ENCODE results near the gene TANGO6. TPM values are rescaled to one million over a fixed set of nuclear protein-coding genes. Genes with fewer than 3 reads are reported as not detected.

TANGO6 gene
- total and polyA plus RNA-seq, 3 experiments from 2014 or later: 19.5 to 30.3 (median 28.9) TPM

- Histone ChIP-seq H3K9me3 (ENCODE audit: low read length) (no peaks in the 10 kb centered on the region), H3K27ac (ENCODE audit: low read depth, low read length) (no peak overlapping the region), H3K4me3 (ENCODE audit: low read length) (no peak overlapping the region), H3K4me1 (ENCODE audit: insufficient read depth, low read length) (no peaks in the 10 kb centered on the region), H3K27me3 (ENCODE audit: insufficient read depth, low read length, poor library complexity, severe bottlenecking) (no peaks in the 10 kb centered on the region), H3K36me3 (ENCODE audit: insufficient read depth, low read length) (peaks cover 21% of the 10 kb centered on the region)
- no peak for DNase-seq
- Mint-ChIP-seq H3K9me3 (no peaks in the 10 kb centered on the region), H3K4me1 (no peaks in the 10 kb centered on the region), H3K36me3 (peaks cover 17 to 56% (median 17%) of the 10 kb centered on the region in 3 donors), H3K4me3 (no peak overlapping the region), H3K27me3 (no peaks in the 10 kb centered on the region), H3K27ac (peak overlapping the region in 1 of 8 donors; percentile 36)
- POLR2A ChIA-PET: no interaction called here
- CTCF ChIA-PET: interaction anchor here (1.7 kb wide), 1 partner anchor 30 kb away, joined by 4 read pairs; no protein-coding TSS in a partner anchor
These were observed 193.2 kb downstream of the TANGO6 start for GRCh38 chr16:69036399-69037091.

GRCh38 chr16:69037373-69038160, 194.2 kb downstream of the TANGO6 start:
- Histone ChIP-seq H3K27me3 (ENCODE audit: insufficient read depth, low read length, poor library complexity, severe bottlenecking) (no peaks in the 10 kb centered on the region), H3K4me3 (ENCODE audit: low read length) (no peak overlapping the region), H3K27ac (ENCODE audit: low read depth, low read length) (no peak overlapping the region), H3K4me1 (ENCODE audit: insufficient read depth, low read length) (no peaks in the 10 kb centered on the region), H3K9me3 (ENCODE audit: low read length) (no peaks in the 10 kb centered on the region), H3K36me3 (ENCODE audit: insufficient read depth, low read length) (peaks cover 28% of the 10 kb centered on the region)
- Mint-ChIP-seq H3K4me3 (no peak overlapping the region), H3K27ac (no peak overlapping the region), H3K4me1 (no peaks in the 10 kb centered on the region), H3K9me3 (no peaks in the 10 kb centered on the region), H3K36me3 (peaks cover 21 to 62% (median 23%) of the 10 kb centered on the region in 3 donors), H3K27me3 (no peaks in the 10 kb centered on the region)
- DNase-seq: no peak
- POLR2A ChIA-PET: no interaction called here
- CTCF ChIA-PET: interaction anchor here (1.7 kb wide), 1 partner anchor 28 kb away, joined by 4 read pairs; no protein-coding TSS in a partner anchor

- Histone ChIP-seq H3K27ac (ENCODE audit: low read depth, low read length) (no peak overlapping the region), H3K27me3 (ENCODE audit: insufficient read depth, low read length, poor library complexity, severe bottlenecking) (no peaks in the 10 kb centered on the region), H3K4me3 (ENCODE audit: low read length) (no peak overlapping the region), H3K9me3 (ENCODE audit: low read length) (no peaks in the 10 kb centered on the region), H3K36me3 (ENCODE audit: insufficient read depth, low read length) (peaks cover 19% of the 10 kb centered on the region), H3K4me1 (ENCODE audit: insufficient read depth, low read length) (no peaks in the 10 kb centered on the region)
- ChIA-PET POLR2A (no interaction called here), CTCF (no interaction called here)
- Mint-ChIP-seq H3K36me3 (peaks cover 22 to 63% (median 32%) of the 10 kb centered on the region in 3 donors), H3K27ac (no peak overlapping the region), H3K9me3 (no peaks in the 10 kb centered on the region), H3K4me3 (no peak overlapping the region), H3K4me1 (no peaks in the 10 kb centered on the region), H3K27me3 (no peaks in the 10 kb centered on the region)
- DNase-seq: no peak
These were observed 196.1 kb downstream of the TANGO6 start for GRCh38 chr16:69039333-69039941.

GRCh38 chr16:69040144-69040909, 197.0 kb downstream of the TANGO6 start:
- no peak for DNase-seq
- Mint-ChIP-seq H3K36me3 (peaks cover 22 to 57% (median 32%) of the 10 kb centered on the region in 3 donors), H3K9me3 (no peaks in the 10 kb centered on the region), H3K27ac (no peak overlapping the region), H3K4me3 (no peak overlapping the region), H3K27me3 (no peaks in the 10 kb centered on the region), H3K4me1 (no peaks in the 10 kb centered on the region)
- Histone ChIP-seq H3K36me3 (ENCODE audit: insufficient read depth, low read length) (peaks cover 19% of the 10 kb centered on the region), H3K27ac (ENCODE audit: low read depth, low read length) (no peak overlapping the region), H3K4me1 (ENCODE audit: insufficient read depth, low read length) (no peaks in the 10 kb centered on the region), H3K4me3 (ENCODE audit: low read length) (no peak overlapping the region), H3K9me3 (ENCODE audit: low read length) (no peaks in the 10 kb centered on the region), H3K27me3 (ENCODE audit: insufficient read depth, low read length, poor library complexity, severe bottlenecking) (no peaks in the 10 kb centered on the region)
- ChIA-PET POLR2A (interaction anchor here (0.6 kb wide), 1 partner anchor 19 kb away, joined by 3 read pairs; no protein-coding TSS in a partner anchor), CTCF (interaction anchor here (0.5 kb wide), 1 partner anchor 127 kb away, joined by 3 read pairs; no protein-coding TSS in a partner anchor)

- no peak overlapping the region for H3K4me3 Mint-ChIP-seq
- Histone ChIP-seq H3K4me1 (ENCODE audit: insufficient read depth, low read length) (no peaks in the 10 kb centered on the region), H3K27ac (ENCODE audit: low read depth, low read length) (no peak overlapping the region), H3K4me3 (ENCODE audit: low read length) (no peak overlapping the region), H3K27me3 (ENCODE audit: insufficient read depth, low read length, poor library complexity, severe bottlenecking) (no peaks in the 10 kb centered on the region), H3K36me3 (ENCODE audit: insufficient read depth, low read length) (no peaks in the 10 kb centered on the region), H3K9me3 (ENCODE audit: low read length) (no peaks in the 10 kb centered on the region)
- DNase-seq: no peak
- H3K36me3 Mint-ChIP-seq: peaks cover 7 to 29% (median 7%) of the 10 kb centered on the region in 3 donors
- no peak overlapping the region for H3K27ac Mint-ChIP-seq
- H3K9me3 Mint-ChIP-seq: no peaks in the 10 kb centered on the region
- POLR2A ChIA-PET: no interaction called here
- H3K27me3 Mint-ChIP-seq: no peaks in the 10 kb centered on the region
- no peaks in the 10 kb centered on the region for H3K4me1 Mint-ChIP-seq
- CTCF ChIA-PET: no interaction called here
These were observed 205.2 kb downstream of the TANGO6 start for GRCh38 chr16:69048328-69049120.

GRCh38 chr16:69049146-69049545, 205.8 kb downstream of the TANGO6 start:
- H3K4me1 Mint-ChIP-seq: no peaks in the 10 kb centered on the region
- DNase-seq: no peak
- peaks cover 4 to 25% (median 5%) of the 10 kb centered on the region in 3 donors for H3K36me3 Mint-ChIP-seq
- no peaks in the 10 kb centered on the region for H3K27me3 Mint-ChIP-seq
- no peak overlapping the region for H3K27ac ChIP-seq (ENCODE audit: low read depth, low read length)
- CTCF ChIA-PET: no interaction called here
- no peaks in the 10 kb centered on the region for H3K9me3 Mint-ChIP-seq
- no peaks in the 10 kb centered on the region for H3K27me3 ChIP-seq (ENCODE audit: insufficient read depth, low read length, poor library complexity, severe bottlenecking)
- H3K9me3 ChIP-seq (ENCODE audit: low read length): no peaks in the 10 kb centered on the region
- no peaks in the 10 kb centered on the region for H3K4me1 ChIP-seq (ENCODE audit: insufficient read depth, low read length)
- H3K27ac Mint-ChIP-seq: peak overlapping the region in 1 of 8 donors; percentile 57
- H3K4me3 Mint-ChIP-seq: no peak overlapping the region
- POLR2A ChIA-PET: no interaction called here
- H3K36me3 ChIP-seq (ENCODE audit: insufficient read depth, low read length): no peaks in the 10 kb centered on the region
- H3K4me3 ChIP-seq (ENCODE audit: low read length): no peak overlapping the region

GRCh38 chr16:69049603-69050375, 206.5 kb downstream of the TANGO6 start:
- Mint-ChIP-seq H3K4me1 (no peaks in the 10 kb centered on the region), H3K27me3 (no peaks in the 10 kb centered on the region), H3K9me3 (no peaks in the 10 kb centered on the region), H3K4me3 (no peak overlapping the region), H3K36me3 (peaks cover 4 to 22% (median 5%) of the 10 kb centered on the region in 3 donors), H3K27ac (peak overlapping the region in 1 of 8 donors; percentile 40)
- Histone ChIP-seq H3K27ac (ENCODE audit: low read depth, low read length) (no peak overlapping the region), H3K4me3 (ENCODE audit: low read length) (no peak overlapping the region), H3K9me3 (ENCODE audit: low read length) (no peaks in the 10 kb centered on the region), H3K27me3 (ENCODE audit: insufficient read depth, low read length, poor library complexity, severe bottlenecking) (no peaks in the 10 kb centered on the region), H3K36me3 (ENCODE audit: insufficient read depth, low read length) (no peaks in the 10 kb centered on the region), H3K4me1 (ENCODE audit: insufficient read depth, low read length) (no peaks in the 10 kb centered on the region)
- POLR2A ChIA-PET: no interaction called here
- CTCF ChIA-PET: no interaction called here
- no peak for DNase-seq
